Measurements from ENCODE around the gene MIAT. TPM values are rescaled to one million over a fixed set of nuclear protein-coding genes. Genes with fewer than 3 reads are reported as not detected.

The MIAT gene
- total and polyA plus RNA-seq, 2 of the 8 experiments (the other 6 are each of a cell fraction or from before 2014, with no cell fraction given), result 27.6 to 36.0 TPM

DNA sequence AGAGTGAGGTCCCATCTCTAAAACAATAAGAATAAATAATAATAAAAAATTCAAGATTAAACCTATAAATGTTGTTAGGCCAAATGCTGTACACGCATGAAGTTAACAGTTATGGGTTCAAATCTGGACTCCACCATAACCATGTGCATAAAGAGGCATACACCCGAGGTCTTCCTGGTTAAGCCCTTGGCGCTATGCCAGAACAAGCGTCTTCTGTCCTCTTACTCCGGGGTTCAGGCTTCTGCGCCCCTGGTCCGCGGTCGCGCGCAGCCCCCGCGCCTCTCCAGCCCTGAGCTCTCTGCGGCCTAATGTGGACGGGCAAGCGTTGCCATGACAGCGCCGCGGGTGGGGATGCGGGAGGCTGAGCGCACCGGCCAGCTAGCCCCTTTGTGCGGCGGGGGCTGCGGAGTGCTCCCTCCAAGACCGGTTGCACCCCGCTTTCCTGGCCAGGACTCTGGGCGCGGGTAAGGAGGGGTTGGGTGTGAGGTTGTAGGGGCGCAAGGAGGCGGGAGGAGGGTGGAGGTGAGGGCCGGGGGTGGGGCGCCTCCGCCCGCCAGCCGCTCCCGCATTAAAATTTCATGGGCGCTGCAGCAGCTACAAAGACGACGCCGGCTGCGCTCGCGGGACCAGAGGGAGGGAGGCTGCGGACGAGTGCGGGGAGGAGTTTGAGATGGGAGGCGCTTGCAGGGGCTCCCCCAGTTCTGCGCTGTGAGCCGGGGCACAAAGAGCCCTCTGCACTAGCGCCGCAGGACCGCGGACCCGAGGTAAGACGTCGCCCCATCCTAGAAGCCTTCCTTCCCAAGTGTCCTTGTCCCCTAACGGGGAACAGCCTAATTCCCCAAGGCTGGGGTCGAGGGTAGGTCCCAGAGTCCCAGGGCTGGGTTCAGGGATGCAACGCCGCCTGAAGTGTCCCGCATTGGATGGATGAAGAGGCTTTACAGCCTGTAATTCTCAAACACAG, at the start of gene MIAT (continued):
- TF ChIP-seq, protein P1, sequence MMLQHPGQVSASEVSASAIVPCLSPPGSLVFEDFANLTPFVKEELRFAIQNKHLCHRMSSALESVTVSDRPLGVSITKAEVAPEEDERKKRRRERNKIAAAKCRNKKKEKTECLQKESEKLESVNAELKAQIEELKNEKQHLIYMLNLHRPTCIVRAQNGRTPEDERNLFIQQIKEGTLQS (IDR thresholded peaks at IDR 0.05; ENCODE audit: insufficient read depth, low read depth, low read length), result no peak
- TF ChIP-seq POLR2A (IDR thresholded peaks at IDR 0.05; ENCODE audit: control extremely low read depth in 1 of 2, low read depth in 2 of 2, low read length in 2 of 2) (peak in 1 of 2 experiments; percentile 51; a peak in 1 of 3 replicates), TAF1 (IDR thresholded peaks at IDR 0.05; ENCODE audit: low read depth, low read length) (peak; percentile 75), FOSL1 (IDR thresholded peaks at IDR 0.05; ENCODE audit: insufficient read depth, low read depth, low read length) (no peak), CREB1 (IDR thresholded peaks at IDR 0.05) (peak; percentile 10; the same call in 1 of the 2 replicates), RBBP5 (IDR thresholded peaks at IDR 0.05; ENCODE audit: borderline replicate concordance, low read depth, low read length) (peak; percentile 42; the same call in 1 of the 2 replicates), ASH2L (IDR thresholded peaks at IDR 0.05; ENCODE audit: low read length) (peak; percentile 45), SRF (IDR thresholded peaks at IDR 0.05; ENCODE audit: low read depth, low read length) (no peak), TBP (IDR thresholded peaks at IDR 0.05; ENCODE audit: low read depth, low read length) (no peak; the same call in none of the 2 replicates)
- TF ChIP-seq, protein P2, sequence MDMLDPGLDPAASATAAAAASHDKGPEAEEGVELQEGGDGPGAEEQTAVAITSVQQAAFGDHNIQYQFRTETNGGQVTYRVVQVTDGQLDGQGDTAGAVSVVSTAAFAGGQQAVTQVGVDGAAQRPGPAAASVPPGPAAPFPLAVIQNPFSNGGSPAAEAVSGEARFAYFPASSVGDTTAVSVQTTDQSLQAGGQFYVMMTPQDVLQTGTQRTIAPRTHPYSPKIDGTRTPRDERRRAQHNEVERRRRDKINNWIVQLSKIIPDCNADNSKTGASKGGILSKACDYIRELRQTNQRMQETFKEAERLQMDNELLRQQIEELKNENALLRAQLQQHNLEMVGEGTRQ (IDR thresholded peaks at IDR 0.05; ENCODE audit: low read length), result no peak
- TF ChIP-seq, protein P3, sequence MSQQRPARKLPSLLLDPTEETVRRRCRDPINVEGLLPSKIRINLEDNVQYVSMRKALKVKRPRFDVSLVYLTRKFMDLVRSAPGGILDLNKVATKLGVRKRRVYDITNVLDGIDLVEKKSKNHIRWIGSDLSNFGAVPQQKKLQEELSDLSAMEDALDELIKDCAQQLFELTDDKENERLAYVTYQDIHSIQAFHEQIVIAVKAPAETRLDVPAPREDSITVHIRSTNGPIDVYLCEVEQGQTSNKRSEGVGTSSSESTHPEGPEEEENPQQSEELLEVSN (IDR thresholded peaks at IDR 0.05), result 0 out of 2 replicates have a peak, but pooled peaks have one; percentile 9

All from H1 (cell line).